HG02973 (cell line): Measurements from ENCODE around the gene GSN.
"Not testable (repeated sequence)": the region's sequence is repeated elsewhere in the genome, so short reads cannot be mapped to it uniquely, and the experiment has no call there.

Experiments used
- ATAC-seq: cut with Tn5 transposase; IDR thresholded peaks from one replicate; pipeline ENCODE4 v1.9.1; 2021; ENCODE audit warnings: moderate library complexity; ENCODE audit not compliant: unreplicated experiment

GSN gene

GRCh38 chr9:121286973-121287741 lies 19.2 kb downstream of the GSN start:
- ATAC-seq: no peak

- no peak for ATAC-seq
These were observed 20.7 kb downstream of the GSN start for GRCh38 chr9:121288673-121289025.

- no peak for ATAC-seq
These were observed 21.2 kb downstream of the GSN start for GRCh38 chr9:121289026-121289771.

- ATAC-seq: no peak
These were observed 21.9 kb downstream of the GSN start for GRCh38 chr9:121289772-121290370.

GRCh38 chr9:121291536-121291935 lies 23.6 kb downstream of the GSN start:
- ATAC-seq: not testable (repeated sequence)

GRCh38 chr9:121292051-121292450 lies 24.1 kb downstream of the GSN start:
- ATAC-seq: no peak

- no peak for ATAC-seq
These were observed 24.9 kb downstream of the GSN start for GRCh38 chr9:121292801-121293241.

- ATAC-seq: no peak
These were observed 26.3 kb downstream of the GSN start for GRCh38 chr9:121294151-121294743.

GRCh38 chr9:121294866-121295661 lies 27.1 kb downstream of the GSN start:
- no peak for ATAC-seq

- no peak for ATAC-seq
These were observed 27.8 kb downstream of the GSN start for GRCh38 chr9:121295662-121296191.

GRCh38 chr9:121296213-121297127 lies 28.5 kb downstream of the GSN start:
- ATAC-seq: no peak

GRCh38 chr9:121297389-121297788 lies 29.4 kb downstream of the GSN start:
- no peak for ATAC-seq

- no peak for ATAC-seq
These were observed 30.1 kb downstream of the GSN start for GRCh38 chr9:121298016-121298538.

- no peak for ATAC-seq
These were observed 30.9 kb downstream of the GSN start for GRCh38 chr9:121298689-121299466.

GRCh38 chr9:121299467-121300282 lies 31.7 kb downstream of the GSN start:
- ATAC-seq: no peak

GRCh38 chr9:121300283-121301119 lies 32.5 kb downstream of the GSN start:
- no peak for ATAC-seq

- no peak for ATAC-seq
These were observed 33.9 kb downstream of the GSN start for GRCh38 chr9:121301881-121302286.
